Upper lobe of left lung (tissue), 6 donors: Measurements from ENCODE around the gene WNT8B. TPM values are rescaled to one million over a fixed set of nuclear protein-coding genes. Genes with fewer than 3 reads are reported as not detected.
A peak's percentile ranks its signal among the peaks of the same experiment; 100 is the strongest.

Experiments
- ATAC-seq, 2 donors: fragments of 200-7000 bp; cut with Tn5 transposase; one replicate each; pipeline ENCODE4 v1.9.1; 2022; ENCODE audit warnings: mild to moderate bottlenecking in 2 of 2, moderate library complexity in 2 of 2; ENCODE audit not compliant: low FRiP score in 2 of 2
- DNase-seq, 2 donors: peaks; one replicate each; pipeline ENCODE4 v3.0.0-alpha.2; 2019 to 2020
- H3K27ac ChIP-seq, 4 donors: fragments of 200-600 bp; sonication (generic); one replicate each; pipeline ENCODE4 v1.5.1; 2016 to 2019
- H3K27me3 ChIP-seq, 4 donors: fragments of 200-600 bp; sonication (generic); one replicate each; pipeline ENCODE4 v1.5.1; 2017 to 2019
- H3K36me3 ChIP-seq, 4 donors: fragments of 200-600 bp; sonication (generic); one replicate each; pipeline ENCODE4 v1.5.1; 2016 to 2019
- H3K4me1 ChIP-seq, 4 donors: fragments of 200-600 bp; sonication (generic); one replicate each; pipeline ENCODE4 v1.5.1; 2018 to 2019
- H3K4me3 ChIP-seq, 4 donors: fragments of 200-600 bp; sonication (generic); one replicate each; pipeline ENCODE4 v1.5.1; 2017 to 2019; ENCODE audit warnings: mild to moderate bottlenecking in 2 of 4, moderate library complexity in 1 of 4
- H3K9me3 ChIP-seq, 4 donors: fragments of 200-600 bp; sonication (generic); one replicate each; pipeline ENCODE4 v1.5.1; 2018 to 2019
- EP300 ChIP-seq, 4 donors: sonication (generic); formaldehyde crosslinking; IDR thresholded peaks; one replicate each; pipeline ENCODE4 v1.5.1; 2017; ENCODE audit warnings: antibody characterized with exemption in 4 of 4, control low read depth in 2 of 4
- POLR2A ChIP-seq, 4 donors: fragments of 450-650 bp; IDR thresholded peaks; one replicate each; pipeline ENCODE4 v1.5.1; 2016 to 2017; ENCODE audit warnings: antibody characterized with exemption in 4 of 4, mild to moderate bottlenecking in 2 of 4
- POLR2AphosphoS5 ChIP-seq, 2 donors: sonication (generic); formaldehyde crosslinking; IDR thresholded peaks; one replicate each; pipeline ENCODE4 v1.5.1; 2017; ENCODE audit warnings: antibody characterized with exemption in 2 of 2
- WGBS, 2 donors: methylation state at CpG; one replicate each; pipeline ENCODE4 v1.1.5; 2017 to 2018; 5-methylcytosine and 5-hydroxymethylcytosine counted together
- total RNA-seq, 6 donors: library from RNA; depleted of rRNA in 4 of 6; stranded (reverse); fragments of >200 nt in 4 of 6; gene quantifications; one replicate each; pipeline versions ENCODE4 v1.1.0 to v1.2.1, GENCODE V29; 2016 to 2021
- TF ChIP-seq, protein P1 (sequence below), 6 experiments: fragments of 450-650 bp in 4 of 6; fragments of 200-600 bp in 2 of 6; sonication (generic) in 2 of 6; IDR thresholded peaks; one replicate each; pipeline ENCODE4 v1.5.1; 2016 to 2019; ENCODE audit warnings: antibody characterized with exemption in 6 of 6
- donor health status: DM: no; HTN: no; CAD: no; lungs with moderate emphysema.
- donor health status: DM: no; HTN: yes; CAD: no; lungs with severe emphysema.

WNT8B gene
- total RNA-seq, 6 donors from 2014 or later = 0.17 TPM; not detected in 5

DNA sequence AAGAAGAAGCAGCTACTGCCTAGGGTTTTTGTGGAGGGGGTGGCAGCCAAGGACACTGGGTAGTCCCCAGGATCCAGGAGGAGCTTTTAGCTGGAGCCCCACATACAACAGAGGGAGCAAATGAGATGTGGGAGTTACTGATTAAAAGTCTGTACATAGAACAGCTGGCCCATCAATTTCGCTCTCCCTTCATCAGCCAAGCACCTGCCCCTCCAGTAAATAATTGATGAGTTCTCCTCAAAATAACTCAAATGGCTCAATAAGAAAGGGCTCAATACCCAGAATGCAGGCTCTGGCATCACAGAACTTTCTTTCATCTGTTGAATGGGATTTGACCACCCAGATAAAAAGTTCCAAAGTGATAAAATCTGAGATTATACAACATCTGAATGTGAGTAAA, 15.1 kb upstream of the WNT8B start:
- Histone ChIP-seq H3K36me3 (no peaks in the 10 kb centered on the region), H3K4me3 (no peak overlapping the region), H3K4me1 (no peaks in the 10 kb centered on the region), H3K9me3 (no peaks in the 10 kb centered on the region), H3K27ac (no peak overlapping the region), H3K27me3 (no peaks in the 10 kb centered on the region)
- 92 to 95% methylated on average over 1 of the region's 1 CpG for WGBS, 2 donors
- TF ChIP-seq POLR2AphosphoS5 (IDR thresholded peaks at IDR 0.05) (no peak), EP300 (IDR thresholded peaks at IDR 0.05) (no peak), POLR2A (IDR thresholded peaks at IDR 0.05) (no peak)
- TF ChIP-seq, protein P1, sequence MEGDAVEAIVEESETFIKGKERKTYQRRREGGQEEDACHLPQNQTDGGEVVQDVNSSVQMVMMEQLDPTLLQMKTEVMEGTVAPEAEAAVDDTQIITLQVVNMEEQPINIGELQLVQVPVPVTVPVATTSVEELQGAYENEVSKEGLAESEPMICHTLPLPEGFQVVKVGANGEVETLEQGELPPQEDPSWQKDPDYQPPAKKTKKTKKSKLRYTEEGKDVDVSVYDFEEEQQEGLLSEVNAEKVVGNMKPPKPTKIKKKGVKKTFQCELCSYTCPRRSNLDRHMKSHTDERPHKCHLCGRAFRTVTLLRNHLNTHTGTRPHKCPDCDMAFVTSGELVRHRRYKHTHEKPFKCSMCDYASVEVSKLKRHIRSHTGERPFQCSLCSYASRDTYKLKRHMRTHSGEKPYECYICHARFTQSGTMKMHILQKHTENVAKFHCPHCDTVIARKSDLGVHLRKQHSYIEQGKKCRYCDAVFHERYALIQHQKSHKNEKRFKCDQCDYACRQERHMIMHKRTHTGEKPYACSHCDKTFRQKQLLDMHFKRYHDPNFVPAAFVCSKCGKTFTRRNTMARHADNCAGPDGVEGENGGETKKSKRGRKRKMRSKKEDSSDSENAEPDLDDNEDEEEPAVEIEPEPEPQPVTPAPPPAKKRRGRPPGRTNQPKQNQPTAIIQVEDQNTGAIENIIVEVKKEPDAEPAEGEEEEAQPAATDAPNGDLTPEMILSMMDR (IDR thresholded peaks at IDR 0.05) = no peak
- DNase-seq (no peak), ATAC-seq (no peak)

DNA sequence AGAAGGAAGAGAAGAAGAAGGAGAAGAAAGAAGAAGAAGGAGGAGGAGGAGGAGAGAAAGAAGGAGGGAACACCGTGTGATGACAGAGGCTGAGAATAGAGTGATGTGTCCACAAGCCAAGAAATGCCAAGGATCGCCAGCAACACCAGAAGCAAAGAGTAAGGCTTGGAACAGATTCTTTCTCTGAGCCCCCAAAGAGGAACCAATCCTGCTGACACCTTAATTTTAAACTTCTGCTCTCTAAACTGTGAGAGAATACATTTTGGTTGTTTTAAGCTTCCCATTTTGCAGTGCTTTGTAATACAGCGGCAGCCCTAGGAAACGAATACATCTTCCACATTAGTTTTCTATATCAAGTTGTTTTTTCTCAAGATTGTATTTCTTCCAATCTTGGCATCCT, 13.9 kb upstream of the WNT8B start:
- TF ChIP-seq POLR2A (IDR thresholded peaks at IDR 0.05) (no peak), EP300 (IDR thresholded peaks at IDR 0.05) (no peak), POLR2AphosphoS5 (IDR thresholded peaks at IDR 0.05) (no peak)
- TF ChIP-seq, protein P1 (IDR thresholded peaks at IDR 0.05) = no peak

DNA sequence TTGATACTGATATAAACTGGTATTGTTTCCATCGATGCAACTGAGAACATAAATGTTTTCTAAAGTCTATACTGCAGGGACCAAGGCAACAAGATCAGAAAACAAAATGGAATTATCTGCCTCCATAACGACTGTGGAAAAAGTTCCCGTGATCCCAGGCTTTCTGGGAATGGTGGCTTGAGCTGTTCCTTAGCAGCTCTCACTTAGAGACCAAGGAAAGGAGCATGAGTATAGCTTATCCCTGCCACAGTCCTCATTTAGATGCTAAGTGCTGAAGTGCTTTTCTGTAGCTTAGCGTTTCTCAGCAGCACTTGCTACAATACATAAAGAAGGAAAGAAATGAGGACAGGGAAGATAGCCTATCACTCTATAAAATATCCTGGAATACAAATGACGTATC, 5.5 kb downstream of the WNT8B start:
- H3K4me3 ChIP-seq = no peak overlapping the region
- WGBS, 2 donors = 66 to 72% methylated on average over 5 of the region's 5 CpGs
- no peaks in the 10 kb centered on the region for H3K36me3 ChIP-seq
- no peaks in the 10 kb centered on the region for H3K4me1 ChIP-seq
- TF ChIP-seq, protein P1 (IDR thresholded peaks at IDR 0.05) = no peak
- H3K27ac ChIP-seq = no peak overlapping the region
- DNase-seq = no peak
- no peak for ATAC-seq
- H3K9me3 ChIP-seq = no peaks in the 10 kb centered on the region
- no peaks in the 10 kb centered on the region for H3K27me3 ChIP-seq

More for the DNA sequence above, 13.9 kb upstream of the WNT8B start:
- no peaks in the 10 kb centered on the region for H3K36me3 ChIP-seq
- ATAC-seq (peak in 1 of 2 donors; percentile 68), DNase-seq (no peak)
- H3K27me3 ChIP-seq = no peaks in the 10 kb centered on the region
- no peak overlapping the region for H3K4me3 ChIP-seq
- 75 to 79% methylated on average over 4 of the region's 4 CpGs for WGBS, 2 donors
- no peak overlapping the region for H3K27ac ChIP-seq
- no peaks in the 10 kb centered on the region for H3K9me3 ChIP-seq
- H3K4me1 ChIP-seq = no peaks in the 10 kb centered on the region

DNA sequence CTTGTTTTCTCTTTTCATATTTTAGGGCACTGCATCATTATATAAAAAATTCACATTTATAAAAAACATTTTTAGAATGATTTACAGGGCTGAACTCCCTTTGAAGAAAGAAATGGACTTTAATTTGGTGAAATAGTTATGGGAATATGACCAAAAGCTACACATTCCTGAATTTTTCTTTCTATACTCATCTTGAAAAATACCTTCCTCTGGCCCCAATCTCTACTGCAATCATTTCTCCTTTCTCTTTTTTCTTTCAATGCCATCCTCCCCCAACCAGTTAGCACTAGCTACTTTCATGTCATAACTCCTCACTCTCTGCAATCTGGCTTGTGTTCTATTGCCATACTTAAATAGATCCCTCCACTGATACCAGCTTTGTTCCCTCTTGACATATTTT, 6.2 kb downstream of the WNT8B start:
- TF ChIP-seq POLR2AphosphoS5 (IDR thresholded peaks at IDR 0.05) (no peak), EP300 (IDR thresholded peaks at IDR 0.05) (no peak), POLR2A (IDR thresholded peaks at IDR 0.05) (no peak)
- TF ChIP-seq, protein P1 (IDR thresholded peaks at IDR 0.05) = no peak
- Histone ChIP-seq H3K4me1 (no peaks in the 10 kb centered on the region), H3K4me3 (no peak overlapping the region), H3K36me3 (no peaks in the 10 kb centered on the region), H3K27me3 (no peaks in the 10 kb centered on the region), H3K27ac (no peak overlapping the region), H3K9me3 (no peaks in the 10 kb centered on the region)
- no peak for DNase-seq
- ATAC-seq = no peak

DNA sequence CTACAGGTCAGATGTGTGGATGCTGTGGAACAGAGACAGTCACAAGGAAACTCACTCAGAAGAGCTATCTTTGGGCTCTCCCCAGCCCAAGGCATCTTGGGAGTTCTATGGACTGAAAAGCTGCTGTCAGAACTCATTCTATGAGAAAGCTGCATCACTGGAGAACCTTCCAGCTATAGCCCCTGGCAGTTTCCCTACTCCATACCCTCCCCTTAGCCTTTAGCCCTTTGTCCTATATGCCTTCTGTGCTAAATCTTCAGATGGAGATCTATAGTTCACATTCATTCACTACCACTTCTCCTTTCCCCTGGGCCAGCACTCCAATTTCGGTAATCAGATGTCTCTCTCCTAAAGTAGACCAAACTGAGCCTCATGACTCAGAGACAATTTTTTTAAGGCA, 6.9 kb downstream of the WNT8B start:
- 76 to 94% methylated on average over 1 of the region's 1 CpG for WGBS, 2 donors
- no peak for DNase-seq

More for the DNA sequence above, 6.9 kb downstream of the WNT8B start:
- no peaks in the 10 kb centered on the region for H3K4me1 ChIP-seq
- no peaks in the 10 kb centered on the region for H3K9me3 ChIP-seq
- no peaks in the 10 kb centered on the region for H3K36me3 ChIP-seq
- H3K27ac ChIP-seq = no peak overlapping the region
- ATAC-seq = no peak
- no peak overlapping the region for H3K4me3 ChIP-seq
- TF ChIP-seq POLR2A (IDR thresholded peaks at IDR 0.05) (no peak), POLR2AphosphoS5 (IDR thresholded peaks at IDR 0.05) (no peak), EP300 (IDR thresholded peaks at IDR 0.05) (no peak)
- TF ChIP-seq, protein P1 (IDR thresholded peaks at IDR 0.05) = no peak
- H3K27me3 ChIP-seq = no peaks in the 10 kb centered on the region
